GM15510 (cell line): ENCODE data around the gene RAB3D.

Source experiments
- POLR2A ChIP-seq: IDR thresholded peaks from 3 replicates; pipeline ENCODE4 v1.6.1; 2011; ENCODE audit warnings: borderline replicate concordance; ENCODE audit not compliant: insufficient read length; ENCODE audit errors: extremely low read depth

The RAB3D gene

GRCh38 chr19:11374433-11375142 is 35.1 kb upstream of the RAB3D start, which contains the start of gene SWSAP1:
TSS of gene SWSAP1 (plus strand) at chr19:11374666. CDS start at chr19:11374681, 15 bp downstream.
- peak; percentile 75 for TF ChIP-seq POLR2A

- no peak for TF ChIP-seq POLR2A
These were observed 34.5 kb upstream of the RAB3D start for GRCh38 chr19:11373885-11374432.

- no peak for TF ChIP-seq POLR2A
These were observed 33.9 kb upstream of the RAB3D start for GRCh38 chr19:11373166-11373884.

- no peak for TF ChIP-seq POLR2A
These were observed 31.3 kb upstream of the RAB3D start for GRCh38 chr19:11370744-11371143.

GRCh38 chr19:11367528-11367927 is 28.1 kb upstream of the RAB3D start:
- TF ChIP-seq POLR2A: no peak

- TF ChIP-seq POLR2A: no peak
These were observed 26.2 kb upstream of the RAB3D start for GRCh38 chr19:11365557-11366117.

GRCh38 chr19:11364935-11365334 is 25.5 kb upstream of the RAB3D start:
- TF ChIP-seq POLR2A: no peak

GRCh38 chr19:11364296-11364904 is 24.9 kb upstream of the RAB3D start:
- TF ChIP-seq POLR2A: no peak

GRCh38 chr19:11363881-11364280 is 24.4 kb upstream of the RAB3D start:
- TF ChIP-seq POLR2A: no peak

- no peak for TF ChIP-seq POLR2A
These were observed 22.6 kb upstream of the RAB3D start for GRCh38 chr19:11361771-11362731.

- TF ChIP-seq POLR2A: no peak
These were observed 21.7 kb upstream of the RAB3D start for GRCh38 chr19:11361037-11361770.

GRCh38 chr19:11359421-11359820 is 20.0 kb upstream of the RAB3D start:
- no peak for TF ChIP-seq POLR2A

GRCh38 chr19:11356676-11357550 is 17.5 kb upstream of the RAB3D start:
- no peak for TF ChIP-seq POLR2A

- TF ChIP-seq POLR2A: no peak
These were observed 16.6 kb upstream of the RAB3D start for GRCh38 chr19:11356074-11356397.
